ENCODE results near the gene PPIF.

PPIF gene

DNA sequence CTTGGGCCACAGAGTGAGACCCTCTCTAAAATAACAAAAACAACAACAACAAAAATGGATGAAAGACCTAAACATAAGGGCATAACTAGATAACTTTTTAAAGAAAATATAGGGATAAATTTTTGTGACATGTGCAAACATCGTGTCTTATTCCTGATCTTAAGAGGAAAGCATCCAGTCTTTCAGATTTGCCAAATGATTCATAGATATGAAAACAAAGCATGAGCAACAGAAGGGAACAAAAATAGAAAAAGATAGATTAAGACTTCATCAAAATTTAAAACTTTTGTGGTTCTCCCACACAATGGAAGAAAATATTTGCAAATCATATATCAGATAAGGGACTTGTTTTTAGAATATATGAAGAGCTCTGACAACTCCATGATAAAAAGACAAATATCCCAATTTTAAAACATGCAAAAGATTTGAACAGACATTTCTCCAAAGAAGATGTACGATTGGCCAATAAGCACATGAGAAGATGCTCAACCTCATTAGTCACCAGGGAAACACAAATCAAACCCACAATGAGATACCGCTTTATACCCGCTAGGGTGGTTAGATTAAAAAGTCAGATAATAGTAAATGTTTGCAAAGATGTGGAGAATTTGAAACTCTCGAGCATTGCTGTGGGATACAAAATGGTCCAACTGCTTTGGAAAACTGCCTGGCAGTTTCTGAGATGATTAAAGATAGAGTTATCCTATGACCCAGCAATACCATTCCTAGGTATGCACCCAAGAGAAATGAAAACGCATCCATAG, 20.3 kb downstream of the PPIF start:
- DNase-seq (ENCODE audit: low read depth in 1 of 2, low spot score in 1 of 2) = no peak

DNA sequence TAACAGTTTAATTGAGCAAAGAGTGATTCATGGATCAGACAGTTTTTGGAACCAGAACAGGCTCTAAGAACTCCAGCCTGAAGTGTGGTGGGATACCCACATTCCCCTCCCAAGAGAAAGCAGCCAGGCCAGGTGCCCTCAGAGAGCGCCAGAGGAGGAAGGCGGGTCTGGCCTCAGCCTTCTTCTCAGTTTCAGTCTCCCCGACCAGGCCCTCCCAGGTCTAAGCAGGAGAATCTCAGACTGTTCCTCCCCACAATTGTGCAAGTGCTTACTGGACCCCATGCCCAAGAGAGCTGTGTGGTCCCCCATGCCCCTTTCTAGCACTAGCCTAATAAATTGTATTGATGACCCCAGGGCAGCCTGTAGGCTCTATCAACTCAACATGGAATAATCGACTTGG, 25.6 kb downstream of the PPIF start:
- DNase-seq (ENCODE audit: low read depth in 1 of 2, low spot score in 1 of 2) = no peak

DNA sequence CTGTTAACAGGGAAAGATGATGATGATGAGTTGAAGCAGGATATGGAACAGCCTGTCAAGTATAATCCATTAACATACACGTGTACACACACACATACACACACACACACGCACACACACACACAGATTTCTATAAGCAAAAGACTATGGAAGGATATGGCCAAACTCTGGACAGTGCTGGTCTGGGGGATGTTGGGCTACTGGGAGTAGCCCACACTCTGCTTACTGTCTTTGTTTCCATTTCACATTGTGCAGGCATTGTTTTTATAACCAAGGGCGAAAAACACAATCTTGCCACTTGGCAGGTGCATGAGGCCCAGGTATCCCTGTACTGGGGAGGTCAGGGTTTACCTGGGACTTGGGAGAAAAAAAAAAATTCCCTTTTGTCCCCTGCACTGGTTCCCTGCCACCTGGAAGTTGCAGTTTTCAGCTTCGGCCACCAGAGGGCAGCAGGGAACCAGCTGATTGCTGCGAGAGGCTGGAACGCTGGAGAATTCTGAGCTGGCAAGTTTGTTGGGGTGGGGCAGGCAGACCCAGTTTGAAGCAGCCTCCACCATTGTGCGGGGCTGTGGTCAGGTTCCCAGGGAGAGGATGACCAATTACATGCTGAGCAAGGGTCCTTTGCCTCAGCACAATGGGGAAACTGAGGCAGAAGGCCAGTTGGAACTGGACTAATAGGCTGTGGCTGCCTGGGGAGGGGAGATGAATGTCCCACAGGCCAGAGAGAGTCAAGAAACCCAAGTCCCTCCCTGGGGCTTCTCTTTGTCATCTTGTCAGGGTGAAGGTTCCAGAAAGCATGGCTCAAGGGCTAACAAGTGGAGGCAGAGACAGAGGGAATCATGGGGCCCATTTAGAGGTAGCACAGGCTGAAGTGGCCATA, 27.3 kb downstream of the PPIF start:
- DNase-seq (ENCODE audit: low read depth in 1 of 2, low spot score in 1 of 2) = peak; percentile 57 to 68

DNA sequence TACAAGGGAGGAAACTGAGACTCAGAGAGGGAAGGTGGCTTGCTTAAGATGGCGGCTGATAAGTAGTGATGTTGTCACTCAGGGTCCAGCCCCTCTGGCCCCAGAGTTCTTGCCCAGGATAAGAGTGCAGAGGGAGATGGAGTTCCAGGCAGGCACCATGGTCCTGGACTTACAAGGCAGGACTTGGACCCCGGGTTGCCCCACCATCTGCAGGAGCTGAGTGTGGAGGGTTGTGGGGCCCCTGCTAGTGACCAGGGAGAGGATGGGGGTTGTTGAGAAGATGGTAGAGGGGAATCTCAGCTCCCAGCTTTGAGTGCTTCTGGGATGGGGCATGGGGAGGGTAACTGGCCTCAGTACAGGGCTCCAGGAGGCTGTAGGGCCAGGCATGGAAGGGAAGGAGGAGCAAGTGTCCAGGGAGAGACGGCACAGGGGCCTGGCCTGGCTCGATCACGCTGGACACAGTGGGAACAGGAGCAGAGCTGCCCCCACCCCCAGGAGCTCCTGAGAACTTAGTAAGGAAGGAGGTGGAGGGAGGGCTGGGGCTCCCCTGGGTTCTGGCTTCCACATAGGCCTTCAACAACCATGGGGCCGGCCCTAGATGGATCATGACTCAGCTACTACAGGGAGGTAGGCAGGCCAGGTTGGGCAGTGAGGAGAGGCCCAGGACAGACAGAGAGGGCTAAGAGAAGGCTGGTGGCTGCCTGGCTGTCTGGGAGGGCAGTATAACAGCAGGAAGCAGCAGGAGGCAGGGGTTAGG, 28.2 kb downstream of the PPIF start:
- no peak for DNase-seq (ENCODE audit: low read depth in 1 of 2, low spot score in 1 of 2)

DNA sequence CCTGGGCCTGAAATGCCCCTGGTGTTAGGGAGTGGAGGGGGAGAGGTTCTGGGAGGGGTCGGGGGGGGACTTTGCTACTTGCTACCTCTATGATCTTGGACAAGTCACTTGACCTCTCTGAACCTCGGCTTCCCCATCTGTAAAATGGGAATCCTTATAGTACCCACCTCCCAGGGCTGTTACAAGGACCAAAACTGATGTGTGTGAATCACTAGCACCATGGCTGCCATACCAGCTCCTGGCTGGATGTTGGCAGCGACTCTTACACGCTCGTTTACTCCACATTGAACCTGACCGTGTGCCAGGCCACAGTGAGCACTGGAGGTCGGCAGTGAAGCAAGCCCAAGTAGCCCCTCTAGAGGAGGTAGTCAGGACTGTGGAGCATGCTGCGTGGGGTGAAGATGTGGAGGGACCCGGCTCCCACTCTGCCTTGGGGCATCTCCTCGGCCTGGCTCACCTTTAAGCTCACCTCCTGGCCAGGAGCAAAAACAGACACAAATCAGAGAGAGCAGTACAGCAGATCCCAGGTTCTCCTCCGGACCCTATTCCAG, 28.9 kb downstream of the PPIF start:
- no peak for DNase-seq (ENCODE audit: low read depth in 1 of 2, low spot score in 1 of 2)

DNA sequence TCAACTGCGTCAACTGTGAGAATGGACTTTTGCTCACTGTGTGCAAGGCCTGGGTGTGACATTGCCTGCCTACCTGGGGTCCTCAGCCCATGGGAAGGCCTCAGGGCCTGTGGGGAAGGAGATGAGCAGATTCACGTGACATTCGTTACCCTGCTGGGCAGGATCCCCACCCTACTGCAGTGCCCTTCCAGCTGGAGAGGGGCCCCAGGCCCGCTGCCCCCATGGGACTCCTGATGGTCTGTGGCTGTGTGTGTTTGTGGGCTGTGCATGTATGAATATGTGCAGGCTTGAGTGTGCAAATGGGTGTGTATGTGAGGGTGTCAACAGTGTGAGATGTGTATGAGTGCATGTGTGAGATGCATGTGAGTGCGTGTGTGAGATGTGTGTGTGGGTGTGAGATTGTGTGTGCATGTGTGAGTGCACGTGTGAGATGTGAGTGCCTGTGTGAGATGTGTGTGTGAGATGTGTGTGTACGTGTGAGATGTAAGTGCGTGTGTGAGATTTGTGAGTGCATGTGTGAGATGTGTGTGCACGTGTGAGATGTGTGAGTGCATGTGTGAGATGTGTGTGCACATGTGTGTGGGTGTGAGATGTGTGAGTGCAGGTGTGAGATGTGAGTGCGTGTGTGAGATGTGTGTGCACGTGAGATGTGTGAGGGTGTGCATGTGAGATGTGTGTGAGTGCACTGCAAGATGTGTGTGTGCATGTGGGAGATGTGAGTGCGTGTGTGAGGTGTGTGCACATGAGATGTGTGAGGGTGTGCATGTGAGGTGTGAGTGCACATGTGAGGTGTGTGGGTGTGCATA, 29.7 kb downstream of the PPIF start:
- DNase-seq (ENCODE audit: low read depth in 1 of 2, low spot score in 1 of 2) = no peak

DNA sequence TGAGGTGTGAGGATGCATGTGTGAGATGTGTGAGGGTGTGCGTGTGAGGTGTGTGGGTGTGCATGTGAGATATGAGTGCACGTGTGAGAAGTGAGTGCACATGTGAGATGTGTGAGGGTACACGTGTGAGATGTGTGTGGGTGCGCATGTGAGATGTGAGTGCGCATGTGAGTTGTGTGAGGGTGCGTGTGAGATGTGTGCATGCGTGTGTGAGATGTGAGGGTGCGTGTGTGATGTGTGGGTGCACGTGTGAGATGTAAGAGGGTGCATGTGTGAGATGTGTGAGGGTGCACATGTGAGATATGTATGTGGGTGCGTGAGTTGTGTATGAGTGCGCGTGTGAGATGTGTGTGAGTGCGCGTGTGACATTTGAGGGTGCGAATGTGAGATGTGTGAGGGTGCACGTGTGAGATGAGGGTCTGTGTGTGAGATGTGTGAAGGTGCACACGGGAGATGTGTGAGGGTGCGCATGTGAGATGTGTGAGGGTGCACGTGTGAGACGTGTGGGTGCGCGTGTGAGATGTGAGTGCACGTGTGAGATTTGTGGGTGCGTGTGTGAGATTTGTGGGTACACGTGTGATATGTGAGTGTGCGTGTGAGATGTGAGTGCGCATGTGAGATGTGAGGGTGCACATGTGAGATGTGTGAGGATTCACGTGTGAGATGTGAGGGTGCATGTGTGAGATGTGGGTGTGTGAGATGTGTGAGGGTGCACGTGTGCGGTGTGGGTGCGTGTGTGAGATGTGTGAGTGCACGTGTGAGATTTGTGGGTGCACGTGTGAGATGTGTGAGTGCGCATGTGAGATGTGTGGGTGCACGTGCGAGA, 30.5 kb downstream of the PPIF start:
- DNase-seq (ENCODE audit: low read depth in 1 of 2, low spot score in 1 of 2) = no peak

DNA sequence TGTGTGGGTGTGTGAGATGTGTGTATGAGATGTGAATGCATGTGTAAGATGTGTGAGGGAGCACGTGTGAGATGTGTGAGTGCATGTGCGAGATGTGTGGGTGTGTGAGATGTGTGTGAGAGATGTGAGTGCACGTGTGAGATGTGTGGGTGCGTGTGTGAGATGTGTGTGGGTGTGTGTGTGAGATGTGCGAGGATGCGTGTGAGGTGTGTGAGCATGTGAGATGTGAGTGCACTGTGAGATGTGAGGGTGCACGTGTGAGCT, 31.0 kb downstream of the PPIF start:
- DNase-seq (ENCODE audit: low read depth in 1 of 2, low spot score in 1 of 2) = no peak

DNA sequence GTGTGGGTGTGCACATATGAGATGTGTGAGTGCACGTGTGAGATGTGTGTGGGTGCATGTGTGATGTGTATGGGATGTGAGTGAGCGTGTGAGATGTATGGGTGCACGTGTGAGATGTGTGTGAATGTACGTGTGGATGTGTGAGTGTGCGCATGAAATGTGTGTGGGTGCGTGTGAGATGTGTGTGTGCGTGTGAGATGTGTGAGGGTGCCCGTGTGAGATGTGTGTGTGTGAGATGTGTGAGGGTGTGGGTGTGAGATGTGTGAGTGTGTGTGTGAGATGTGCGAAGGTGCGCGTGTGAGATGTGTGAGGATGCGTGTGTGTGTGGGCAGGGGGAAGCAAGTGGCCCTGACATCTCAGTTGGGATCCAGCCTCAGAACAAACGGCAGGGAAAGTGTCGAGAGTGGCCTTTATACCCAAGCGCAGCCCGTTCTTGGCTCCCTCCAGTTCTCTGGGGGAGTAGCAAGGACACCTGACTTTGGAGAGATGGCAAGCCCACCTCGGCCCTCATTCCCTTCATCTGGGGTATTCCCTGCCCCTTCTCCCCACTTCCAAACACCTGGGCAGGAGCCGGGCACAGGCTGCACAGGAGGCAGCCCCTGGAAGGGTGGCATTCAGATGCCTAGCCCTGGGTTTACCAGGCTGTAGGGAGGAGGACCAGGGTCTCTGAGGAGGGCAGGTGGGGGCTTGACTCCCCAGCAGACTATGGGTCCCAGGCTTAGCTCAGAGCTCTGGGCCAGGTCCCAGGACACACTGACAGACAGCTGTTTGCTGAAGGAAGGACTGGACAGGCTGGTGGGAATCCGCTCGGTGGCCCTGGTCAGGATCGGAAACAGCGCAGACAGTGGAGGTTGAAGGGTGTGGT, 31.6 kb downstream of the PPIF start:
- DNase-seq (ENCODE audit: low read depth in 1 of 2, low spot score in 1 of 2) = no peak

DNA sequence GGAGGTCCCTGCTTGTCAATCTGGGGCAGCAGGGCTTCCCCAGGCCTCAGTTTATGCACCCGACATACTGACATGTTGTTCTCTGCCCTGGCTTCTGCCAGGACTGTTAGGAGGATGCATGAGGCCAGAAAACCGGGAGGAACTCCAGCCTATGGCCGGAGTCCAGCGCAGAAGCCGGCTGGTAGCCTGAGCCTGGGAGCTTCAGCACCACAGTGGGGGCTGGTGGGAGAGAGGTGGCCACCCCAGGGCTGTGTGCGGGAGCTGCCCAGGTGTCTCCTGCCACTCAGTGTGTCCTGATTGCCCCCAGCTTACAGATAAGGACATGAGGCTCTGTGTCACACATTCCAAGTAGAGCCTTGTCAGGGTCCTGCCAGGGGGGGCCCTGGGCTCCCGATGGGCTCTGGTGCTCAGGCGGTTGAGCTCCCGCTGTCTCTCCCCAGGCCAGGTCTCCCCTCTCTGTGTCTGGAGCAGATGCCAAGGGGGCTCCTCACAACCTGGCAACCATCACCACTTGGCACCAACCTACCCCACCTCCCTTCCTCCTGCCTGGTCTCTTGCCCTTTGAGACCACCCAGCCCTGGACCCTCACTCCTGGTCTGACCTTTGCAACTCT, 32.3 kb downstream of the PPIF start:
- DNase-seq (ENCODE audit: low read depth in 1 of 2, low spot score in 1 of 2) = no peak

DNA sequence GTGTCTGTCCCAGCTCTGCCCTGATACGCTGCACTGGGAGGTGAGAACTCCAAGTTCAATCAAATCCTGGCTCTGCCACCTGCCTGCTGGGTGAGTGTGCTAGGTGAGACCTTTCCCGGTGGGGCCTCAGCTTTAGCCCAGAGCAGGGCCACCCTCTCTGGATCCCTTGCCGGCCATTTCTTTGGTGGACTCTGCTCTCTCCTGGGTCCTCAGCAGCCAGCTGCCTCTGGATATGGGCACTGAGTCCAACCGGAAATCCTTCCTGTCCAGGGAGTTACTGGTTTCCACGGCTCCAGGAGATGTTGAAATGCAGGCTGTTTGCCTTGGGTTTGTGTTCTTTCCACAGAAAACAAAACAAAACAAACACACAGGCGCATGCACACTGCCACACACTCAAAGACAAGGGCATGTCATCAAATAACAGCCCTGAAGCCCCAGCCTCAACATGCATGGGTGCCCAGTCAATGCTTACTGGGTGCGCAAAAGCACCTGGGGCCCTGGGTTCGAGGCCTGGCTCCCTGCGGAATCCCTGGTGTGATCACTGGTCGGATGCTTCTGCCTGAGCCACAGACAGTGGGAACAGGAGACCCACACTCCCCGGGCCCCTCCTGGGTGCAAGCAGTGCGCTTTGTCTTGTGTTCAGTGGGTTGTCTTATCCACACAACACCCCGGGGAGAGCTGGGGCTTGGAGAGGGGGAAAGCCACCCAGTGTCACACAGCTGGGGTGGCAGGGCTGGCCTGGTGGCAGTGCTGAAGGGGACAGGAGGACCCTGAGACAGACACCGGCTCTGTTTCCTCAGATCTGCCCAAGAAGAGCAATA, 33.1 kb downstream of the PPIF start:
- no peak for DNase-seq (ENCODE audit: low read depth in 1 of 2, low spot score in 1 of 2)

DNA sequence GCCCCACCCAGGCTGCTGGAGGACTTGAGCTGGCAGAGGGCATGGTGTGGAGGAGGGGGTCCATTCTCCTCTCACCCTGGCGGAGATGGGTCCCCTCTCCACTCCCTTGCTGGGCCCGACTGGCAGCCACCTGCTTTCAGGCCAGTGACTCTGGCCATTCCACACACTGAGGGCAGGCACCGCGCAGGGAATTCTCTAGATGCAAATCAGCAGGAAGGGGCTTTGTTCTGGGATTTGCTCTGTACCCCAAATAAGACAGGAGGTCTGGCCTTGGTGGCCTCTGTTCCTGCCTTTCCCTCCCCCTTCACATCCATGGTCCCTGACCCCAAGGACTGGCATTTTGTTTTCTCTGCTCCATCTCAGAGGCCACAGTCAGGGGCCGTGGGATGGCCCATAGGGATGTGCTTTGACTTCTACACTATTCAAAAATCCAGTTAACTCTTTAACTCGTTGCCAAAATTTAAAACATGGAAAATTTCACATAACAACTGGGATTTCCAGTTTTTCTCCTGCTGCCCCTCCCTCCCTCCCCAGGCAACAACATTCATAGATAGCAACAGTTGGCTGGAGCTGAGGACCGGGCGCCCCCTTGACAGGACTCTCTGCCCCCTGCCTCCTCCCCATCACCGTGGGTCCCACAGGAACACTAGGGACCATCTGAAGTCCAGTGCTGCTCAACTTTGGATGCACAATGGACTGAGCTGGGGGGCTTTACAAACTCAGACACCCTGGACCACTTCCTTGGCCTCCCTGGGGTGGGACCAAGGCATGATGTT, 33.9 kb downstream of the PPIF start:
- no peak for DNase-seq (ENCODE audit: low read depth in 1 of 2, low spot score in 1 of 2)

DNA sequence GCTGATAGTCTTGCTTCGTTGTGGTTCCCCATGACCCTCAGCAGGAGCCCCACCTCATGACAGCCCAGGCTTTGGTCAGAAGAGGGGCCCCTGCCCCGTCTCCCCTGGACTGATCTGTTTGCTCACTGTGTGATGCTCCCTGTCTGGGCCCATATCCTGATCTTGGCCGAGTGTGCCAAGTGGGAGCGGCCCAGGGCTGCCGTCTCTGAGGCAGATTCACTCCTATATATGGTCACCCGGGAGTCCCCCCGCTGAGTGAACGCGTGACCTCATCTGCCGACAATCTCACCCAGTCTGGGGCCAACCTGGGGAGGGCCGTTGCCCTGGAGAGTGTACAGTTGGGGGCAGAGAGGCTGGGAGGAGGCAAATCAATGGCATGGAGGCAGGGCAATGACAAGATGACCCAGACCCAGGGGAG, 34.5 kb downstream of the PPIF start:
- no peak for DNase-seq (ENCODE audit: low read depth in 1 of 2, low spot score in 1 of 2)

DNA sequence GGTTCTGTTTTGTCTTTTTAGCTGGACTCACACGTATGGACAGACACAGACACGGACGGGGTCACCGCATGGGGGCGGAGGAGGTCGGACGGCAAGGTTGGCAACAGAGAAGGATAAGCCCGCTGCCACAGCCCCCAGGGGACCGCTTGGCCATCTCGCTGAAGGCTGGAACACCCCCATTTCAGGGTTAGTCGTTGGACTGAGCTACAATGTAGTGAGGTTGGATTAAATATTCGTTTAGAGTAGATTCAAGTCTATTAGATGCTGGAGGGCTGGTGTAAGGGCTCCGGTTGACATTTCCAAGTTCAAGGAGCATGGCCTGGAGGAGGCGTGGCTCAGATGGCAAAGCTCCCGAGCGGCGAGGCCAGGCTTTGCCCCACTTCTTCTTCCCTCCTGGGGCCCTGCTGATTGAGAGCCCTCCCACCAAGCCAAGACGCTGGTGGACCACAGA, 35.2 kb downstream of the PPIF start:
- no peak for DNase-seq (ENCODE audit: low read depth in 1 of 2, low spot score in 1 of 2)

DNA sequence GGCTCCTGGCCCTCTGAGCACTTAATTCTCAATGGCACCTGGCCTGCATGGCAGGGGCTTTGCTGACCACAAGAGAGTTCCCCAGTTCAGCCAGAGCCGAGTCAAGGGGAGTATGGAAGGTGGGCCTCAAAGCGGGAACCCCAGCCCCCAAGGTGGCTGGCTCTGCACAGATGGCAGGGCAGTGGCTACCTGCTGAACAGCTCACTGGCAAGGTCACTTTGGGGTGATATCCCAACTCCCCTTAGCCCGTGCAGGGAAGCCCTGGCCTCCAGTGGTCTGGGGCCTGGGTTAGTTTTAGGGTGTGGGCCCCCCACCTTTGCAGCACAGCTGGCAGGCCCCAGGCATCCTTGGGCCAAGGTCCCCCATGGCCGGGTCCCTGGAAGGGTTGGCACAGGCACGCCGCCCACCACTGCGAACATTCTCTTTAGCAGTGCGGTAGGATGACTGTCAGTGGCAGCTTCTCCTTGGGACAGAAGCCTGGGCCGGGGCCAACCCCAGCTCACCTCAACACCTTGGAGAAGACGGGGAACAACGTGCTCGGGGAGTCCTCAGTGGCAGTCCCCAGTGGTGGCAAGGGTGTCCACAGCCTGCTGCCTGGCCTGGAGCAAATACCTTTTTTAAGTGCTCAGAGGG, 36.8 kb downstream of the PPIF start:
- no peak for DNase-seq (ENCODE audit: low read depth in 1 of 2, low spot score in 1 of 2)

DNA sequence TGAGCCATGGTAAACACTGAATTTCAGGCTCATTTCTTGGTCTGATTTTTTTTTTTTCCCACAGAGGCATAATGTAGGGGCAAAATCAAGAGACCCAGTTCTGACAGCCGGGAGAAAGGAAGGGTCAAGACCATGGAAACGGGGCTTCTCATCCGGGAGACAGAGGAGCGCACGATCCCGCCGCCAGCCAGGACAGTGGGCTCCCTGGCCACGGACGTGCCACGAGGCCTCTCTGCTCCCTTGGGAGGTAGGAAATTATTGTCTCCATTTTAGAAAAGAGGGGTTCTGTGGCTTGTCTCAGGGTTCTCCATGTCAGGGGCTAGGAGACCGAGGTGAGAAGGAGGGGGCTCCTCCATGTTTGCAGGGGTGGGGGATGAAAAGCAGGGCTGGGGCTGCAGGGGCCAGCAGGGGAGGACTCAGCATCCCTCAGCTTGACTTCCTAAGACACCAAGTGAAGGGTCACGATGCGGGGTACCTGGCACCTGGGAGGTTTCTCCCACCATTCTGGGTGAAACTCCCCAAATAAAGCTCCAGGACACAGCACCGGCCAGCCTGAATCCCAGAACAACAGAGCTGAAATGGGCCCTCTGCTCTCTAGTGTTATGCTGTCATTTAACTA, 37.6 kb downstream of the PPIF start:
- no peak for DNase-seq (ENCODE audit: low read depth in 1 of 2, low spot score in 1 of 2)

All from activated T-helper 1 cell treated with anti-CD3 and anti-CD28 coated beads, Interleukin-2, amount 50 U/mL, for 16 hours (primary cell).